Osteoblast (primary cell): ENCODE measurements around the gene SPATA16. TPM values are rescaled to one million over a fixed set of nuclear protein-coding genes. Genes with fewer than 3 reads are reported as not detected.
"Not testable (repeated sequence)": the region's sequence is repeated elsewhere in the genome, so short reads cannot be mapped to it uniquely, and the experiment has no call there.

Experiments
- DNase-seq: peaks from one replicate; pipeline ENCODE4 v3.0.0; 2011; ENCODE audit warnings: low spot score, mixed read lengths; ENCODE audit not compliant: insufficient read length; ENCODE audit errors: missing footprints
- H2AFZ ChIP-seq: 2 replicates; pipeline ENCODE4 v1.6.0; 2011; ENCODE audit warnings: mild to moderate bottlenecking, low read length
- H3K27ac ChIP-seq: 2 replicates; pipeline ENCODE4 v1.5.1; 2011; ENCODE audit warnings: mild to moderate bottlenecking, low read depth, low read length, moderate library complexity
- H3K27me3 ChIP-seq: 2 replicates; pipeline ENCODE4 v1.6.0; 2012; ENCODE audit warnings: mild to moderate bottlenecking, control low read depth, inconsistent platforms, low read length, moderate library complexity; ENCODE audit not compliant: insufficient read depth
- H3K36me3 ChIP-seq: 2 replicates; pipeline ENCODE4 v1.5.1; 2011; ENCODE audit warnings: mild to moderate bottlenecking, low read length, control low read depth, moderate library complexity; ENCODE audit not compliant: insufficient read depth
- H3K4me1 ChIP-seq: 2 replicates; pipeline ENCODE4 v1.5.1; 2011; ENCODE audit warnings: mild to moderate bottlenecking, low read length, control low read depth, moderate library complexity; ENCODE audit not compliant: insufficient read depth
- H3K4me2 ChIP-seq: 2 replicates; pipeline ENCODE4 v1.6.0; 2011; ENCODE audit warnings: mild to moderate bottlenecking, low read length; ENCODE audit not compliant: insufficient read depth
- H3K4me3 ChIP-seq: fragments of 200-600 bp; sonication (generic); 3 replicates; pipeline ENCODE4 v1.5.1; 2012; ENCODE audit warnings: mild to moderate bottlenecking, low read length, inconsistent platforms; ENCODE audit not compliant: insufficient read depth
- H3K79me2 ChIP-seq: 2 replicates; pipeline ENCODE4 v1.6.0; 2012; ENCODE audit warnings: mild to moderate bottlenecking, low read length, control low read depth, inconsistent platforms; ENCODE audit not compliant: insufficient read depth
- H3K9me3 ChIP-seq: 2 replicates; pipeline ENCODE4 v1.5.1; 2011; ENCODE audit warnings: low read depth, low read length, control low read depth
- H4K20me1 ChIP-seq: 2 replicates; pipeline ENCODE4 v1.6.0; 2012; ENCODE audit warnings: mild to moderate bottlenecking, low read length, control low read depth; ENCODE audit not compliant: insufficient read depth
- CTCF ChIP-seq: IDR thresholded peaks from 2 replicates; pipeline ENCODE4 v1.5.1; 2011; ENCODE audit warnings: mild to moderate bottlenecking, low read depth, low read length, moderate library complexity; ENCODE audit errors: extremely low read depth
- total RNA-seq: library from RNA; depleted of rRNA; stranded (reverse); fragments of >200 nt; gene quantifications from 2 replicates; pipeline ENCODE4 v1.2.3, GENCODE V29; 2012

SPATA16 gene
- total RNA-seq, 1 donor: not detected

- Histone ChIP-seq H3K27ac (no peak overlapping the region), H4K20me1 (no peaks in the 10 kb centered on the region), H3K4me3 (no peak overlapping the region), H2AFZ (no peak overlapping the region), H3K79me2 (no peaks in the 10 kb centered on the region), H3K4me1 (no peaks in the 10 kb centered on the region), H3K36me3 (no peaks in the 10 kb centered on the region), H3K27me3 (peaks cover 3% of the 10 kb centered on the region), H3K9me3 (no peaks in the 10 kb centered on the region), H3K4me2 (no peak overlapping the region)
- peak; percentile 89 for DNase-seq
- TF ChIP-seq CTCF: no peak
Observed at GRCh38 chr3:172869368-172869771, 271.7 kb downstream of the SPATA16 start.

GRCh38 chr3:172868582-172869200, 272.3 kb downstream of the SPATA16 start:
- DNase-seq: no peak
- H3K9me3 ChIP-seq: no peaks in the 10 kb centered on the region
- H2AFZ ChIP-seq: no peak overlapping the region
- H3K4me1 ChIP-seq: no peaks in the 10 kb centered on the region
- peaks cover 3% of the 10 kb centered on the region for H3K27me3 ChIP-seq
- no peak overlapping the region for H3K4me2 ChIP-seq
- no peak for TF ChIP-seq CTCF
- no peaks in the 10 kb centered on the region for H3K79me2 ChIP-seq
- no peak overlapping the region for H3K4me3 ChIP-seq
- no peaks in the 10 kb centered on the region for H3K36me3 ChIP-seq
- no peak overlapping the region for H3K27ac ChIP-seq
- H4K20me1 ChIP-seq: no peaks in the 10 kb centered on the region

GRCh38 chr3:172866726-172867350, 274.2 kb downstream of the SPATA16 start:
- H3K9me3 ChIP-seq, H3K36me3 ChIP-seq, H4K20me1 ChIP-seq, H3K27me3 ChIP-seq, H2AFZ ChIP-seq, H3K27ac ChIP-seq, H3K4me2 ChIP-seq, H3K79me2 ChIP-seq, H3K4me1 ChIP-seq, H3K4me3 ChIP-seq, DNase-seq: not testable (repeated sequence)

- no peak overlapping the region for H3K27ac ChIP-seq
- H3K27me3 ChIP-seq: peaks cover under 1% of the 10 kb centered on the region
- no peak overlapping the region for H2AFZ ChIP-seq
Observed at GRCh38 chr3:172859041-172859440, 282.0 kb downstream of the SPATA16 start.

More at GRCh38 chr3:172859041-172859440, 282.0 kb downstream of the SPATA16 start:
- Histone ChIP-seq H3K4me2 (no peak overlapping the region), H3K36me3 (no peaks in the 10 kb centered on the region), H3K9me3 (no peaks in the 10 kb centered on the region), H3K4me3 (no peak overlapping the region), H4K20me1 (no peaks in the 10 kb centered on the region), H3K4me1 (no peaks in the 10 kb centered on the region), H3K79me2 (no peaks in the 10 kb centered on the region)
- DNase-seq: no peak
- no peak for TF ChIP-seq CTCF
